ENCODE results near the gene ZMIZ2. TPM values are rescaled to one million over a fixed set of nuclear protein-coding genes. Genes with fewer than 3 reads are reported as not detected.
A peak's percentile ranks its signal among the peaks of the same experiment; 100 is the strongest.

ZMIZ2 gene
- total RNA-seq, 2 experiments from 2014 or later = 131 to 134 TPM

GRCh38 chr7:44709945-44710596 lies 38.6 kb upstream of the ZMIZ2 start:
- Mint-ChIP-seq H3K27ac (no peak overlapping the region), H3K36me3 (ENCODE audit: low read depth) (peaks cover 16% of the 10 kb centered on the region), H3K27me3 (no peaks in the 10 kb centered on the region), H3K4me1 (ENCODE audit: low read depth) (peaks cover 4% of the 10 kb centered on the region), H3K4me3 (no peak overlapping the region), H3K9me3 (no peaks in the 10 kb centered on the region)
- POLR2A ChIA-PET = interaction anchor here (0.6 to 1.1 kb wide), 4 partner anchors 9 to 90 kb away, joined by 3 read pairs; no protein-coding TSS in a partner anchor
- DNase-seq (no peak), ATAC-seq (no peak)
- intact Hi-C loops (cut with micrococcal nuclease) = no loop called here
- CTCF ChIA-PET = no interaction called here
- no peak for TF ChIP-seq CTCF (IDR thresholded peaks at IDR 0.05)

GRCh38 chr7:44711528-44711927 lies 37.1 kb upstream of the ZMIZ2 start:
- no peak for TF ChIP-seq CTCF (IDR thresholded peaks at IDR 0.05)
- H3K27ac Mint-ChIP-seq = no peak overlapping the region
- ChIA-PET CTCF (no interaction called here), POLR2A (interaction anchor here (1.0 kb wide), 1 partner anchor 12 kb away, joined by 3 read pairs; no protein-coding TSS in a partner anchor)
- intact Hi-C loops (cut with micrococcal nuclease) = no loop called here
- H3K36me3 Mint-ChIP-seq (ENCODE audit: low read depth) = peaks cover 10% of the 10 kb centered on the region
- no peaks in the 10 kb centered on the region for H3K27me3 Mint-ChIP-seq
- no peaks in the 10 kb centered on the region for H3K9me3 Mint-ChIP-seq
- peaks cover 4% of the 10 kb centered on the region for H3K4me1 Mint-ChIP-seq (ENCODE audit: low read depth)
- no peak for ATAC-seq
- H3K4me3 Mint-ChIP-seq = no peak overlapping the region
- no peak for DNase-seq

GRCh38 chr7:44712012-44712411 lies 36.6 kb upstream of the ZMIZ2 start:
- Mint-ChIP-seq H3K27me3 (no peaks in the 10 kb centered on the region), H3K9me3 (no peaks in the 10 kb centered on the region), H3K4me1 (ENCODE audit: low read depth) (peaks cover 4% of the 10 kb centered on the region), H3K27ac (peak overlapping the region; percentile 25), H3K4me3 (no peak overlapping the region), H3K36me3 (ENCODE audit: low read depth) (peaks cover 8% of the 10 kb centered on the region)
- TF ChIP-seq CTCF (IDR thresholded peaks at IDR 0.05) = no peak
- POLR2A ChIA-PET = no interaction called here
- CTCF ChIA-PET = no interaction called here
- DNase-seq = no peak
- intact Hi-C loops (cut with micrococcal nuclease) = no loop called here
- ATAC-seq = no peak

DNA sequence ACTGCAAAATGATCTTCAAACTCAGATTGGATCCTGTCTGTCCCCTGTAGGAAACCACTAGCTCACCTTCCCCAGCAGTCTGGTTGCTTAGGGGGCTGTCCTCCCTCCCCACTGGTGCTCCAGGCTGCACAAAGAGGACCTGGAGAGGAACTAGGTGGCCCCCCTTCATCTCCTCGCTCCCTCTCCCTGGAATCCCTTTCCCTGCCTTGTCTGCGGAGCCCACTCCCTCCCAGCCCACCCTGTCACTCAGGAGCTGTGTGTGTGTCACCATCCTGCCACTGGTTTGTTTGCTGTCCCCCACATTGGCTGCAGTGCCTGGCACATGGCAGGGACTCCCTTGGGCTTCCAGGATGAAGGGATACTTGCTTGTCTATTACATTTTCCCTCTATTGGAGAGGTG lies 35.5 kb upstream of the ZMIZ2 start:
- TF ChIP-seq CTCF (IDR thresholded peaks at IDR 0.05) = no peak
- POLR2A ChIA-PET = interaction anchor here (0.6 kb wide), 1 partner anchor 22 kb away, joined by 3 read pairs; no protein-coding TSS in a partner anchor
- H3K27me3 Mint-ChIP-seq = no peaks in the 10 kb centered on the region
- intact Hi-C loops (cut with micrococcal nuclease) = no loop called here
- H3K9me3 Mint-ChIP-seq = no peaks in the 10 kb centered on the region
- no peak for ATAC-seq
- CTCF ChIA-PET = no interaction called here
- peaks cover 3% of the 10 kb centered on the region for H3K36me3 Mint-ChIP-seq (ENCODE audit: low read depth)
- no peak for DNase-seq
- no peak overlapping the region for H3K27ac Mint-ChIP-seq
- no peak overlapping the region for H3K4me3 Mint-ChIP-seq
- peaks cover 4% of the 10 kb centered on the region for H3K4me1 Mint-ChIP-seq (ENCODE audit: low read depth)

DNA sequence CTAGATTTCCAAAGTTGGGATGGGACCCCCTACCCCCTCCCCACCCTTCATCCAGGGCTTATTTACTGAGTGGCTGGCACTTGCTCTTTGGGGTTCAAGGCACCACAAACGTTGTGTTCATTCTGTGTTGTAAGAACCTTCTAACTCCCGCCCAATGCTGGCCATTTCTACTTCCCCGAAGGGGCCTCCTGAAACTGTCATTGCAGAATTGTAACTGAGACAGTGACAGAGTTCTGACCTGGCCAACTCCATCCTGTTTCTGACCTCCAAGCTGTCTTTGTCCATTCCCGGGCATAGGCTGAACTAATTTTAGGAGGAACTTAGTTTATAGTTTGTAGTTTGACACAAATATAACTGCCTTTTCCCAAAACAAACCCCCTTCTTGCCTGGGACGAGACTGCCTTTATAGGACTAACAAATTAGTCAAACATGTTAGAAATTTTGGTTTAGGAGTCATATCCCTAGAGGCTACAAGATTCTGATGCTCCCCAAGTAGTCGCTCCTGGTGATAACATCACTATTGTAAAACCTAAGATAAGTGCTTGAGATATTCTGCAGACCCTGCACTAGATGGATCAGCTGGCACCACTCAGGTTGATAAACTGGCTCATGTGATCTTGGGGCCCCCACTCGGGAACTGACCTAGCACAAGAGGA lies 34.8 kb upstream of the ZMIZ2 start:
- no peak overlapping the region for H3K27ac Mint-ChIP-seq

More for the DNA sequence above, 34.8 kb upstream of the ZMIZ2 start:
- Mint-ChIP-seq H3K9me3 (no peaks in the 10 kb centered on the region), H3K27me3 (no peaks in the 10 kb centered on the region), H3K4me3 (no peak overlapping the region), H3K36me3 (ENCODE audit: low read depth) (peaks cover 3% of the 10 kb centered on the region), H3K4me1 (ENCODE audit: low read depth) (peaks cover 4% of the 10 kb centered on the region)
- POLR2A ChIA-PET = interaction anchor here (0.6 kb wide), 1 partner anchor 59 kb away, joined by 5 read pairs; no protein-coding TSS in a partner anchor
- DNase-seq (no peak), ATAC-seq (no peak)
- TF ChIP-seq CTCF (IDR thresholded peaks at IDR 0.05) = no peak
- intact Hi-C loops (cut with micrococcal nuclease) = no loop called here
- CTCF ChIA-PET = no interaction called here

Data from activated CD8-positive, alpha-beta T cell treated with anti-CD3 and anti-CD28 coated beads for 36 hours (primary cell).